Muscle layer of duodenum (tissue), 2 donors: ENCODE measurements around the gene HSPB7.

ENCODE experiments used
- H3K27ac ChIP-seq: one replicate; pipeline ENCODE4 v1.7.0; 2013; ENCODE audit warnings: mild to moderate bottlenecking, low read length
- H3K27me3 ChIP-seq: one replicate; pipeline ENCODE4 v1.7.0; 2013; ENCODE audit warnings: low read depth, mild to moderate bottlenecking, control low read depth, low read length
- H3K36me3 ChIP-seq, 2 donors: one replicate each; pipeline ENCODE4 v1.7.0; 2013; ENCODE audit warnings: low read length in 2 of 2, control low read depth in 1 of 2, mild to moderate bottlenecking in 1 of 2; ENCODE audit not compliant: insufficient read depth in 2 of 2, control insufficient read depth in 1 of 2
- H3K4me1 ChIP-seq, 2 donors: one replicate each; pipeline ENCODE4 v1.7.0; 2013; ENCODE audit warnings: low read length in 2 of 2, mild to moderate bottlenecking in 2 of 2, control low read depth in 1 of 2, moderate library complexity in 1 of 2; ENCODE audit not compliant: insufficient read depth in 2 of 2, control insufficient read depth in 1 of 2
- H3K4me3 ChIP-seq, 2 donors: one replicate each; pipeline ENCODE4 v1.7.0; 2013; ENCODE audit warnings: low read length in 2 of 2, low read depth in 1 of 2, mild to moderate bottlenecking in 1 of 2
- H3K9me3 ChIP-seq, 2 donors: one replicate each; pipeline ENCODE4 v1.7.0; 2013; ENCODE audit warnings: low read length in 2 of 2, control low read depth in 1 of 2, mild to moderate bottlenecking in 1 of 2; ENCODE audit not compliant: control insufficient read depth in 1 of 2
- donor health status: healthy.

The HSPB7 gene

GRCh38 chr1:15968172-15968571 is 49.7 kb downstream of the HSPB7 start:
- H3K4me3 ChIP-seq: no peak overlapping the region
- peaks cover 20 to 32% of the 10 kb centered on the region in 2 donors for H3K36me3 ChIP-seq
- no peaks in the 10 kb centered on the region for H3K27me3 ChIP-seq
- no peak overlapping the region for H3K27ac ChIP-seq
- H3K9me3 ChIP-seq: no peaks in the 10 kb centered on the region
- H3K4me1 ChIP-seq: peaks cover 8 to 21% of the 10 kb centered on the region in 2 donors

- Histone ChIP-seq H3K36me3 (peaks cover 11 to 20% of the 10 kb centered on the region in 2 donors), H3K9me3 (no peaks in the 10 kb centered on the region), H3K4me3 (no peak overlapping the region), H3K27ac (no peak overlapping the region), H3K27me3 (no peaks in the 10 kb centered on the region), H3K4me1 (peaks cover 8 to 23% of the 10 kb centered on the region in 2 donors)
These were observed 50.9 kb downstream of the HSPB7 start for GRCh38 chr1:15966956-15967344.

GRCh38 chr1:15966081-15966955 is 51.5 kb downstream of the HSPB7 start:
- Histone ChIP-seq H3K27ac (no peak overlapping the region), H3K4me3 (no peak overlapping the region), H3K27me3 (no peaks in the 10 kb centered on the region), H3K9me3 (no peaks in the 10 kb centered on the region), H3K4me1 (peaks cover 8 to 23% of the 10 kb centered on the region in 2 donors), H3K36me3 (peaks cover 8 to 16% of the 10 kb centered on the region in 2 donors)

GRCh38 chr1:15965228-15965767 is 52.5 kb downstream of the HSPB7 start:
- Histone ChIP-seq H3K27ac (no peak overlapping the region), H3K27me3 (no peaks in the 10 kb centered on the region), H3K36me3 (peaks cover 8 to 16% of the 10 kb centered on the region in 2 donors), H3K4me3 (no peak overlapping the region), H3K4me1 (peaks cover 8 to 23% of the 10 kb centered on the region in 2 donors), H3K9me3 (no peaks in the 10 kb centered on the region)
